ENCODE data around the gene PRG2.
A peak's percentile ranks its signal among the peaks of the same experiment; 100 is the strongest.
"Not testable (repeated sequence)": the region's sequence is repeated elsewhere in the genome, so short reads cannot be mapped to it uniquely, and the experiment has no call there.

PRG2 gene

GRCh38 chr11:57364851-57365660 is 25.4 kb downstream of the PRG2 start:
- no peak for DNase-seq (ENCODE audit: low spot score)

GRCh38 chr11:57363131-57364080 is 27.0 kb downstream of the PRG2 start:
- DNase-seq (ENCODE audit: low spot score): no peak

DNA sequence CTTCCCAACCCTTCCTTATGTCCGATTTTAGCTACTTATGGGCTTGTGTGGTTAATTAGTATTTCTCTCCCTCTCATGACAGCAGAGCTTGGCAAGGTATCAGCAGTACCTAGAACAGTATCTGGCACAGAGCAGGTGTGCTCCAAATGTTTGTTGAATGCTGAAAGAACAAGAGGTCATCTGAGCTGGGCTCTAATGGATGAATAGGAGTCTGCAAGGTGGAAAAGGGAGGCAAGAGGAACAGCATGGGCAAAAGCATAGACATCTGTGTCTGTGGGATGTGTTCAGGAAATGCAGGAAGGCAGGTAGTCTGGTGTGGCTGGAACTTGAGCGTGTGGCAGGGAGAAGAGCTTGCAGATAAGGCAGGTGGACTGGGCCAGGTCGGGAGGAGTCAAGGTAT is 28.5 kb downstream of the PRG2 start:
- no peak for DNase-seq (ENCODE audit: low spot score)

- not testable (repeated sequence) for DNase-seq (ENCODE audit: low spot score)
These were observed 29.0 kb downstream of the PRG2 start for GRCh38 chr11:57361420-57361819.

DNA sequence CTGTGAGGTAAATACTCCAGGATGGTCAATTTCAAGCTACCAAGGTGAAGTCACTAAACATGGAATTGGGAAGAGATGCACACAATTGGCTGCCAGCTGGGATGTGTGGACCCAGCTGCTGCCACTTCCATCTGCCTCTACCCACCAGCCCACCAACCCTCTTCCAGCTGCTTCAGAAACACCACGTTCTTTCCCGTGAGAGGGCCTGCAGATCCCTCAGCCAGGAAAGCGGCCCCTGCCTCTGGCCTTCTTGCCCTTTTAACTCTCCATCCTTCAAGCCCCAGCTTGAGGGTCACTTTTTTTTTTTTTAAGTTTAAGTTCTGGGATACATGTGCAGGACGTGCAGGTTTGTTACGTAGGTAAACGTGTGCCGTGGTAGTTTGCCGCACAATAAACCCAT is 29.5 kb downstream of the PRG2 start:
- DNase-seq (ENCODE audit: low spot score): no peak

- DNase-seq (ENCODE audit: low spot score): no peak
These were observed 30.4 kb downstream of the PRG2 start for GRCh38 chr11:57359896-57360690.

GRCh38 chr11:57359396-57359795 is 31.1 kb downstream of the PRG2 start:
- DNase-seq (ENCODE audit: low spot score): no peak

DNA sequence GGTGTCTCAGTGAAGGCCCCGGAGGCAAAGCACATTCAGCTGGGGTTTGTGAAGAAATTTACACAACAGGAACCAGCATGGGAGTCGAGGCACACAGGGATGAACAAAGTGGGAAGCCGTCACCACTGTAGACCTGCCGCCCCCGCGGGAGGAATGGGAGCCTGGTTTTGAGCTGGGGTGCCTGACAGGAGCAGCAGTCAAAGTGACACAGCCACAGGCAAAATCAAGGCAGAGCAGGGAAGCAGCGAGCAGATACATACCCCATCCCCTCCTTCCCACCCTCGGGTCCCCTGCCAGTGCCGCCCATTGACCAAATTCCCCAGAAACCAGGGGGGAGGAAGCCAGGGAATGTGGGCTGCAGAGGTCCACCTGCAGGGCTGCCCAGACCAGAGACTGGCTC is 31.5 kb downstream of the PRG2 start:
- DNase-seq (ENCODE audit: low spot score): no peak

- no peak for DNase-seq (ENCODE audit: low spot score)
These were observed 31.9 kb downstream of the PRG2 start for GRCh38 chr11:57358543-57358961.

DNA sequence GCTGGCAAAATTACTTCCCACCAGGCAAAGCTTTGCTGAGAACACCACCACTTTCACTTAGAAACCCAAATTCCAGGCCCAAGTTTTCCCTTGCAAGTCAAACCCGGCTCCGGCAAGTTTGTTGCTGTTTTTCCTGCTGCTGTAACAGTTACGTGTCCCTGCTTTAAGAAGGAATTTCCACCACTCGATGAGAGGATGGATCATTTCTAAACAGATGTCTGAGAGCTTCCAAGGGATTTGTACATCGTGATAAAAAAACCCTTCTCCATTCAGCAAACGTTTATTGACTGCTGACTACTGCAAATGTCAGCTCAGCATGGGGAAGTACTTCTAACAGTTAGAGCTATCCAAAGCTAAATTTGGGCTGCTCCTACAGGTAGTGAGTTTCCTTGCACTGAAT is 32.6 kb downstream of the PRG2 start:
- no peak for DNase-seq (ENCODE audit: low spot score)

DNA sequence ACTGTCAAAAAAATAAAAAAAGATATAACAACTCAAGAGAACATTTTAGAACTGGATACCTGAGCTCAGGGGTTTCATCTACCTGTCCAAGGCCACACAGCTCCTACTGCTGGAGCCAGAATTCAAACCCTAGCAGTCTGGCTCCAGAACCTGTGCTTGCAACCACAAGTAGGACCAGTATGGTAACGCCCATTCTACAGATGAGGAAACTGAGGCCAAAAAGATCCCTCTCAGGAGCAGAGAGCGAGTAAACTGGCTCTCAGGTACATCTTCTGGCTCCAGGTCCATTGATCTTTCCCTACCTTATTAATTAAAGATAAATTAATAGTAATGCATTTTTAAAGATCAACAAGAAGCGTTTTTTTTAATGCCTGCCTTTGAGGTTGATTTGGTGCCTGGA is 33.1 kb downstream of the PRG2 start:
- no peak for DNase-seq (ENCODE audit: low spot score)

GRCh38 chr11:57356268-57356667 is 34.2 kb downstream of the PRG2 start:
- DNase-seq (ENCODE audit: low spot score): no peak

DNA sequence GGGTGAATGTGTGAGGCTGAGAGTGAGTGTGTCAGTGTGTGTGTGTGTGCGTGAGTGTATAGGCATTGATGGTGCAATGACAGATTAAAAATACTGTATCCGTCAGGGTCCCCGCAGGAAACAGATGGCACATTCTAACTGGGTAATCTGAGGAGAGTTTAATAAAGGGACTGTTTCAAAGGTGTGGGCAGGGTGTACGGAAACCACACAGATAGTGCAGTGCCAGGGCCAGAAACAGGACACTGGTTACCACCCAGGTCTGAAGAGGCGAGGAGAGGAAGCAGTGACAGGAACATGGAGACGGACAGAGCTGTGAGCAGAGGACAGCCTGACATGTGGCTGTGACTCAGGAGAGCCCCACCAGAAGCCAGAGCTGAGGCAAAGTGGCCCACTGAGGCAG is 35.8 kb downstream of the PRG2 start:
- no peak for DNase-seq (ENCODE audit: low spot score)

DNA sequence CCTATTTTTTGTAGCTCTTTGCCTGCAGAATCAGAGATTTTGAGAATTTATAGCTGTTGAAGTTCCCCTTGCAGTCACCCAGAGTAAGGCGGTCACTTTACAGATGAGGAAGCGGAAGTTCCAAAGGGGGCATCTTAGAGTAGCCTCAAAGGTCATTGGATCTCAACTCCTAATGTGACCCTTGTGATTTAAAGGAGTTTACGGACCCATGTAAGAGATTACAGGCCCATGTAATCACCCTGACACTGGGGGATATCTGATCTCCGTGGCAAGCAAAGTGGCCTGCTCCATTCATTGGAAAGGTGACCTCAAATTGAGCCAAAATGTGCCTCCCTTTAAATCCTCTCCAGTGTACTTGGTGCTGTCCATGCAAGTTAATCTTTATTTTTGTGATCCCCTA is 36.6 kb downstream of the PRG2 start:
- DNase-seq (ENCODE audit: low spot score): no peak

GRCh38 chr11:57353446-57353845 is 37.0 kb downstream of the PRG2 start:
- DNase-seq (ENCODE audit: low spot score): no peak

DNA sequence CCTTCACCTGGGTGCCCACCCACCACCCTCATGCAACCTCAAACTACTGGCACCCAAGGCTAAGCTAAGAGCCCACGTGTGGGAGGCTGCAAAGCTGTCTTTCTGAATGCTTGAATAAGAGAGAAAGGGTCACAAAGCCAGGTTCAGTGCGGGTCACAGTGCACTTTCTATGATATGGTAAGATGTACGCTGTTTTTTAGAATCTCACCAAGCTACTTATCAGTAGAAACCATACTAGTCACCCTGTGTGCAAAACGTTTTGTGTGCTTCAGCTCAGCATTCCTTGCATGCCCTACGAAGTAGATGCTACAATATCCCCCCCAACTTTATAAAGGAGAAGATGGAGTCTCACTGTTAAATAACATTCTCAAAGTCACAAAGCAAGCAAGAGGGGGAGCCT is 37.4 kb downstream of the PRG2 start:
- DNase-seq (ENCODE audit: low spot score): no peak

DNA sequence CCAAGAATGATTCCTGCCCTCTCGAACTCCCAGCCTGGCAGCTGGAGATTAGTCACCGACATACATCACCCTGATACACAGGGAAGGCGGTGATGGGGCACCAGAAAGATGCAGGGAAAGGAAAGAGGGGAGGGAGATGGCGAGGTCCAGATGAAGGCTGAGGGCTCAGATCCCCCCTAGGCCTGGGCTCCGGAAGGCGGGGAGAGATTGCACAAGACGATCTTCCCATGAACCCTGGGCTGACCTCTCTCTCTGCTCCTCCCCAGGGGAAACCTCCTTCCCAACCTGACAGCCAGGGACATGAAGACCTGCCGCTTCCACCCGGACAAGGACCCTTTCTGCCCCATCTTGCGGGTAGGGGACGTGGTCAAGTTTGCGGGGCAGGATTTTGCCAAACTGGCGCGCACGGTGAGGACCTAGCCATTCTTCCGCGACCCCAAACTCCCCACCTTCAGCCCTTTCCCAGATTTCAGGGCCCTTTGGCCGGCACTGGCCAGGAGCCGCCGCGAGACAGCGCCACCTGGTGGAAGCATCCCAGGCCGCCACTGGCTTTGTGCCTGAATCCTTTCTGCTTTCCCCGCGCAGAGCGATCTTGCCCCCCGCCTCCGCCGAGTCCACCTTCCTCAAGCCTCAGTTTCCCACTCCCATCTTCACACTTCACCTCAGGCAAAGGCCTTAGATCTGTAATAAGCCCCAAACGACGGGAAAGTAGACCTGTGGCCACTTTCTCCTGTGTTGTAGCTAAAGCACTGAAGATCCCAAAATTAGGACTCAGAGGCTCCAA is 40.8 kb downstream of the PRG2 start:
- peak; percentile 59 for DNase-seq (ENCODE audit: low spot score)

DNA sequence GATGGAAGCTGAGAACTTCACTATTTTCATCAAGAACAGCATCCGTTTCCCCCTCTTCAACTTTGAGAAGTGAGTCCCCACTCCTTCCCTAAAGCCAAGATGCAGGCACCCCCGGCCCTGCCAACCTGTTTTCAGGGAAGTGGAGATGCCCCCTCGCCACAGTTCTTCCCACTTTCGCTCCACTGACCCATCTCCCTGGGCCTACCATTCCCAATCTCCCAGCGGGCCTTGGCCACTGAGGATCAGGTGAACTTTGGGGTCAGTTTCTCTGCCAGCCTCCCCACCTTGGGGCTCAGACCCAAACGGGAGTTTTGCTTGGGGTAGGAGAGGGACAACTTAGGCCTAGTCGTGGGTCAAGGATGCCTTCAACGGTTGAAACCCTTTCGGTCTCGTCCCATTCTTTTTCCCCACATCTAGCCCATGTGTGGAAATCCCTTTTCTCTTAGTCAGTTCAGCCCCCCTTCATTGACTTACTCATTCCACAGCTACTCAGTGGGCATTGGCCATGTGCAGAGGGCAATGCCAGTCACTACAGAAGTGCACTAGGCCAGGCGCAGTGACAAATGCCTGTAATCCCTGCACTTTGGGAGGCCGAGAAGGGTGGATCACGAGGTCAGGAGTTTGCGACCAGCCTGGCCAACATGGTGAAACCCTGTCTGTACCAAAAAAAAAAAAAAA is 41.7 kb downstream of the PRG2 start:
- no peak for DNase-seq (ENCODE audit: low spot score)

- DNase-seq (ENCODE audit: low spot score): no peak
These were observed 42.4 kb downstream of the PRG2 start for GRCh38 chr11:57348052-57348451.

GRCh38 chr11:57347336-57347735 is 43.1 kb downstream of the PRG2 start:
- DNase-seq (ENCODE audit: low spot score): no peak
